Fibroblast of the aortic adventitia (primary cell): ENCODE data around the gene SVBP. TPM values are rescaled to one million over a fixed set of nuclear protein-coding genes. Genes with fewer than 3 reads are reported as not detected.
A peak's percentile ranks its signal among the peaks of the same experiment; 100 is the strongest.

Experiments used
- DNase-seq: peaks from one replicate; pipeline ENCODE4 v3.0.0-alpha.2; 2010; ENCODE audit warnings: low read depth
- H3K4me3 ChIP-seq: 2 replicates; pipeline ENCODE4 v1.5.1; 2011; ENCODE audit warnings: low read depth, mild to moderate bottlenecking, control low read depth, low read length, moderate library complexity
- total RNA-seq: library from RNA; depleted of rRNA; stranded (reverse); fragments of >200 nt; gene quantifications from 2 replicates; pipeline ENCODE4 v1.2.3, GENCODE V29; 2012; ENCODE audit warnings: low replicate concordance
- TF ChIP-seq, protein P1 (sequence below): IDR thresholded peaks from 2 replicates; pipeline ENCODE4 v1.5.1; 2011; ENCODE audit warnings: mild to moderate bottlenecking, low read length, control low read depth, inconsistent platforms; ENCODE audit not compliant: insufficient read depth

SVBP gene
- total RNA-seq, 1 donor = 18.9 TPM

DNA sequence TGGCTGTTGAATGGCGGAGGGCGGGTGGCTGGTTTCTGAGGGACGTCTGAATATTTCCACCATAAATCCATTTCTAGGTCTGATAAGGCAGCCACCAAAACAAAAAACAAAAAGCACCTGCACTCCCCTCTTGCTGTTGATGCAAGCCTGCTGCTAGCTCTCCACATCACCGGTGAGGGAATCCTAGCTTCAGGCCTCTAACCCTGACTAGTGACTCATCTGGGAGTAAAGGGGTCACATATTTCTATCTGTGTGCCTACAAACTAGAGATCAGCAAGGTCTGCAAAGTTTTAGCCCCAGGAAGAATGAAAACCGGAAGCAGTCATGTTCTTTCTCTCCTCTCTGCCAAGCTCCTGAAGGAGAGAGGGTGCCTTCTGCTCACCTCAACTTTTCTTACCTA is 10.6 kb downstream of the SVBP start:
- no peak overlapping the region for H3K4me3 ChIP-seq
- DNase-seq = no peak
- TF ChIP-seq, protein P1, sequence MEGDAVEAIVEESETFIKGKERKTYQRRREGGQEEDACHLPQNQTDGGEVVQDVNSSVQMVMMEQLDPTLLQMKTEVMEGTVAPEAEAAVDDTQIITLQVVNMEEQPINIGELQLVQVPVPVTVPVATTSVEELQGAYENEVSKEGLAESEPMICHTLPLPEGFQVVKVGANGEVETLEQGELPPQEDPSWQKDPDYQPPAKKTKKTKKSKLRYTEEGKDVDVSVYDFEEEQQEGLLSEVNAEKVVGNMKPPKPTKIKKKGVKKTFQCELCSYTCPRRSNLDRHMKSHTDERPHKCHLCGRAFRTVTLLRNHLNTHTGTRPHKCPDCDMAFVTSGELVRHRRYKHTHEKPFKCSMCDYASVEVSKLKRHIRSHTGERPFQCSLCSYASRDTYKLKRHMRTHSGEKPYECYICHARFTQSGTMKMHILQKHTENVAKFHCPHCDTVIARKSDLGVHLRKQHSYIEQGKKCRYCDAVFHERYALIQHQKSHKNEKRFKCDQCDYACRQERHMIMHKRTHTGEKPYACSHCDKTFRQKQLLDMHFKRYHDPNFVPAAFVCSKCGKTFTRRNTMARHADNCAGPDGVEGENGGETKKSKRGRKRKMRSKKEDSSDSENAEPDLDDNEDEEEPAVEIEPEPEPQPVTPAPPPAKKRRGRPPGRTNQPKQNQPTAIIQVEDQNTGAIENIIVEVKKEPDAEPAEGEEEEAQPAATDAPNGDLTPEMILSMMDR = no peak

DNA sequence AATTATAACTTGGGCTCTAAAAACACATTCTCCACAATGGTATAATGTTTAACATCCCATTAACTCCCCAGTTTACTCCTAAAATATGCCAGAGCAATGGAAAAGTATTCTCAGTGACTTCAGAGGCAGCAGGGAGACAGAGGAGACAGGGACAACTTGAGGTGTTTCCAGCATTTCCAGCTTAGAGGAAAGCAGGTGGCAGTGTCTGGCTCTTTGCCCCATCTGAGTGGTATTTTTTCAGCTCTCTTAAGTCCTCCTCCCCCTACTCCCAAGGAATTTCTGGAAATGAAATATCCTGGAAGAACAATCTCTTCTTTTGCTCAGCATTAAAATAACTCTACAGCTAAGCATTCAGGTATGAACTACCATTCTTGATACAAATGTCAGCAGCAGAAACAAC is 11.0 kb downstream of the SVBP start:
- TF ChIP-seq, protein P1 = no peak
- DNase-seq = no peak
- H3K4me3 ChIP-seq = no peak overlapping the region

GRCh38 chr1:42801832-42802473 is 15.2 kb downstream of the SVBP start:
- no peak overlapping the region for H3K4me3 ChIP-seq
- TF ChIP-seq, protein P1 = no peak
- peak; percentile 47 for DNase-seq

DNA sequence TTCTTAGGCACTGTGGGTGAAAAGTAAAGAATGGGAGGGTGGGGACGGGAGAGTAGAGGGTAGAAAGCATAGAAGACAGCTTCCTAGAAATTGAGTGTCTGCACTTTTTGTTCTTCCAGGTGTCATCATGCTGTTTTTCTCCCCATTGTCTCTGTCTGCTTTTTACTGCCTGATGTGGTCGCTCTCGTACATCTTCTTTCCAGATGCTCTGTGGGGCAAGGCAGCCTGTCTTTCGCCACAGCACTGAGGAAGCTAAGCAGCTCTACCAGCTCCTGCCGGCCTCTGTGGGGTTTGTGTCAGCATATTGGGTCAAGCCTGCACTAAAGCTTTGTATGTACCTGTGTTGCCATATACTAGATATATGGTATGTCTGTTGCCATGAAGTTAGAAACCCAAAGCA is 19.2 kb downstream of the SVBP start:
- TF ChIP-seq, protein P1 = no peak
- no peak overlapping the region for H3K4me3 ChIP-seq
- DNase-seq = no peak

DNA sequence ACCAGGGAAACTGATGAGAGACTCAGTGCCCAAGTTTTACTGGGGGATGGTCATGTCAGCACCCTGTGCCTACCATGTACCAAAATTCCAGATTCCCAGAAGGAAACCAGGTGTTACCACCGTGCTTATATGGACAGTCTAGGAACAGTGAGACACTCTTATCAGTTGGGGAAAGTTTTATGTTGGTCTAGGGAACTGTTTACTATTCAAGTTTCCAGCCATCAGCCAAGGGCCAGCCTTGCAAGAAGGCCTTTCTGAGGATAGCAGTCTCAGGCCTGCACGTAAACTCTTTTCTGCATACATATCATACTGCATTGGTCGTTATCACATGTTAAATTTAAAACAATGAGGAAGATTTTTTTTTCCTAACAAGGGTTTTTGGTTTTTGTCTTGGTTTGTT is 19.8 kb downstream of the SVBP start:
- H3K4me3 ChIP-seq = no peak overlapping the region
- TF ChIP-seq, protein P1 = no peak
- DNase-seq = no peak

GRCh38 chr1:42793824-42794223 is 23.4 kb downstream of the SVBP start:
- no peak overlapping the region for H3K4me3 ChIP-seq
- TF ChIP-seq, protein P1 = no peak
- peak; percentile 7 for DNase-seq

DNA sequence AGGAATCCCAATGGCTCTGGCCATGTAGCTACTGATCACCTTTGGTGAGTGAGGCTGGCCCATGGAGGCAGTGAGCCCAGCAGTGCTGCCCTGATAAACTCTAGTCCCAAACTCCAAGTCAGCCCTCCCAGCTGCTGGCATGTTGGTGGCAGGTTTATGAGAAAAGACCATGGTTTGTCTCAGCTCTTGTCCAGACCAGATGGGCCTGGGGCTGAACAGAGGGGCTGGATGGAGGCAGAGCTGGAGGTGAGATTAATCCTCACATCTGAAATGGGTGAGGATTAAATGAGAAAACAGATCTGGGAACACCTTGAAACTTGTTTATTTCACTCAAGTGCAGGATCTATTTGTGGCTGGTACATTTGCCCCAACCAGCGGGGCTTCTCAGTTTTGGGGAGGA is 29.2 kb downstream of the SVBP start:
- H3K4me3 ChIP-seq = no peak overlapping the region
- TF ChIP-seq, protein P1 = no peak
- DNase-seq = no peak
